Stimulated activated CD8-positive, alpha-beta memory T cell treated with anti-CD3 and anti-CD28 coated beads, Interleukin-15, amount 100 ng/mL, for 48 hours (primary cell): Measurements from ENCODE around the gene SLC41A3.
"Not testable (repeated sequence)": the region's sequence is repeated elsewhere in the genome, so short reads cannot be mapped to it uniquely, and the experiment has no call there.

Source experiments
- DNase-seq, 2 donors: peaks; one replicate each; pipeline ENCODE4 v3.0.0-alpha.2; 2020; ENCODE audit warnings: low read depth in 2 of 2

The SLC41A3 gene

GRCh38 chr3:126053949-126054569 is 29.9 kb downstream of the SLC41A3 start:
- DNase-seq = no peak

- DNase-seq = no peak
Observed at GRCh38 chr3:126053513-126053912, 30.4 kb downstream of the SLC41A3 start.

GRCh38 chr3:126052196-126053058 is 31.5 kb downstream of the SLC41A3 start:
- no peak for DNase-seq

- DNase-seq = no peak
Observed at GRCh38 chr3:126051741-126052140, 32.2 kb downstream of the SLC41A3 start.

GRCh38 chr3:126051234-126051633 is 32.7 kb downstream of the SLC41A3 start:
- no peak for DNase-seq

GRCh38 chr3:126050626-126051025 is 33.3 kb downstream of the SLC41A3 start:
- DNase-seq = no peak

- no peak for DNase-seq
Observed at GRCh38 chr3:126050050-126050392, 33.9 kb downstream of the SLC41A3 start.

GRCh38 chr3:126049289-126050049 is 34.5 kb downstream of the SLC41A3 start:
- DNase-seq = no peak

- no peak for DNase-seq
Observed at GRCh38 chr3:126040386-126040785, 43.5 kb downstream of the SLC41A3 start.

GRCh38 chr3:126039870-126040269 is 44.1 kb downstream of the SLC41A3 start:
- no peak for DNase-seq

- not testable (repeated sequence) for DNase-seq
Observed at GRCh38 chr3:126038791-126039190, 45.1 kb downstream of the SLC41A3 start.

GRCh38 chr3:126036056-126036549 is 47.8 kb downstream of the SLC41A3 start:
- DNase-seq = no peak

- no peak for DNase-seq
Observed at GRCh38 chr3:126035362-126036050, 48.4 kb downstream of the SLC41A3 start.

GRCh38 chr3:126034481-126035361 is 49.2 kb downstream of the SLC41A3 start:
- DNase-seq = no peak

- DNase-seq = no peak
Observed at GRCh38 chr3:126033765-126034164, 50.2 kb downstream of the SLC41A3 start.

GRCh38 chr3:126033051-126033745 is 50.7 kb downstream of the SLC41A3 start:
- DNase-seq = no peak

- no peak for DNase-seq
Observed at GRCh38 chr3:126031981-126032471, 51.9 kb downstream of the SLC41A3 start.

GRCh38 chr3:126030455-126030854 is 53.5 kb downstream of the SLC41A3 start:
- DNase-seq = no peak

- no peak for DNase-seq
Observed at GRCh38 chr3:126029241-126029640, 54.7 kb downstream of the SLC41A3 start.

GRCh38 chr3:126028096-126028495 is 55.8 kb downstream of the SLC41A3 start:
- no peak for DNase-seq
